ENCODE measurements around the gene ERRFI1.

GRCh38 chr1:8002921-8003320, 23.2 kb downstream of the ERRFI1 start:
- TF ChIP-seq CTCF (IDR thresholded peaks at IDR 0.05) = no peak
- no peak for TF ChIP-seq POLR2A (IDR thresholded peaks at IDR 0.05)

All from tibial nerve (tissue), 3 donors.